H1 (cell line): ENCODE measurements around the gene PSMC1. TPM values are rescaled to one million over a fixed set of nuclear protein-coding genes. Genes with fewer than 3 reads are reported as not detected.

Experiments used
- CTCF ChIA-PET: fragments of 300-600 bp; sonication (Branson Sonifier 250); formaldehyde crosslinking; loops from one replicate; lab custom pipeline; 2021; ENCODE audit not compliant: partially characterized antibody; lab: Charles Lee
- POLR2A ChIA-PET: fragments of 300-600 bp; sonication (Branson Sonifier 250); formaldehyde crosslinking; loops from one replicate; lab custom pipeline; 2021; ENCODE audit warnings: inconsistent platforms; ENCODE audit not compliant: partially characterized antibody; lab: Charles Lee
- DNase-seq, 2 experiments: peaks; one replicate each; pipeline versions ENCODE4 v3.0.0 to v3.0.0-alpha.2; 2010 to 2022; ENCODE audit warnings: low spot score in 2 of 2, low read depth in 1 of 2, mixed read lengths in 1 of 2
- FAIRE-seq: peaks from 2 replicates; lab custom pipeline; 2011; peaks lifted over from hg19 to GRCh38; lab: Jason Lieb, UNC
- H2AFZ ChIP-seq: 2 replicates; pipeline ENCODE4 v1.8.1; 2012; ENCODE audit warnings: low read length, inconsistent platforms
- H2AK5ac ChIP-seq: 2 replicates; pipeline ENCODE4 v1.6.1; 2013; ENCODE audit warnings: low read depth, low read length
- H2BK120ac ChIP-seq: replicated peaks from 2 replicates; pipeline ENCODE3; 2013; ENCODE audit warnings: low read depth, low read length, inconsistent platforms
- H2BK12ac ChIP-seq: 2 replicates; pipeline ENCODE4 v1.6.1; 2013; ENCODE audit warnings: low read depth, low read length
- H2BK15ac ChIP-seq: 2 replicates; pipeline ENCODE4 v1.6.1; 2013; ENCODE audit warnings: low read length
- H2BK20ac ChIP-seq: 2 replicates; pipeline ENCODE4 v1.6.1; 2013; ENCODE audit warnings: low read length
- H2BK5ac ChIP-seq: 2 replicates; pipeline ENCODE4 v1.6.1; 2013; ENCODE audit warnings: low read depth, low read length
- H3K14ac ChIP-seq: 2 replicates; pipeline ENCODE4 v1.6.1; 2013; ENCODE audit warnings: inconsistent platforms; ENCODE audit not compliant: insufficient read length
- H3K18ac ChIP-seq: 2 replicates; pipeline ENCODE4 v1.6.1; 2013; ENCODE audit warnings: low read length; ENCODE audit errors: extremely low read depth
- H3K23ac ChIP-seq: 2 replicates; pipeline ENCODE4 v1.6.1; 2013; ENCODE audit warnings: inconsistent platforms; ENCODE audit not compliant: insufficient read length
- H3K23me2 ChIP-seq: 2 replicates; pipeline ENCODE4 v1.6.1; 2013; ENCODE audit warnings: low read depth, low read length
- H3K27ac ChIP-seq: 2 replicates; pipeline ENCODE4 v1.6.1; 2011; ENCODE audit warnings: low read depth, low read length, inconsistent platforms
- H3K27me3 ChIP-seq, 4 experiments: replicated peaks in 1 of 4; 1 replicate in 1 of 4; 2 replicates in 3 of 4; pipeline versions ENCODE4 v1.6.1 to v1.8.1; 2011 to 2013; ENCODE audit warnings: low read length in 3 of 4, mild to moderate bottlenecking in 3 of 4, inconsistent platforms in 2 of 4, mixed read lengths in 2 of 4, moderate library complexity in 1 of 4; ENCODE audit not compliant: control insufficient read depth in 3 of 4, insufficient read depth in 3 of 4; ENCODE audit errors: extremely low read depth in 1 of 4
- H3K36me3 ChIP-seq, 4 experiments: 2 replicates each; pipeline versions ENCODE4 v1.6.1 to v1.8.1; 2011 to 2013; ENCODE audit warnings: mild to moderate bottlenecking in 4 of 4, low read length in 3 of 4, moderate library complexity in 2 of 4, control low read depth in 1 of 4, inconsistent platforms in 1 of 4; ENCODE audit not compliant: insufficient read depth in 4 of 4, control insufficient read depth in 2 of 4
- H3K4ac ChIP-seq: replicated peaks from 2 replicates; pipeline ENCODE3; 2013; ENCODE audit warnings: low read length, low read depth, mixed read lengths, inconsistent platforms; ENCODE audit not compliant: insufficient read length
- H3K4me1 ChIP-seq, 4 experiments: replicated peaks in 1 of 4; 1 replicate in 1 of 4; 2 replicates in 3 of 4; pipeline versions ENCODE4 v1.6.1 to v1.8.1; 2011 to 2013; ENCODE audit warnings: low read length in 3 of 4, inconsistent platforms in 2 of 4, mixed read lengths in 1 of 4; ENCODE audit not compliant: insufficient read depth in 4 of 4, control insufficient read depth in 3 of 4
- H3K4me2 ChIP-seq, 2 experiments: 2 replicates each; pipeline versions ENCODE4 v1.6.1 to v1.8.1; 2011 to 2013; ENCODE audit warnings: low read depth in 2 of 2, low read length in 2 of 2, control low read depth in 1 of 2, inconsistent platforms in 1 of 2, mild to moderate bottlenecking in 1 of 2; ENCODE audit not compliant: insufficient read depth in 1 of 2
- H3K4me3 ChIP-seq, 4 experiments: fragments of 200-600, 300-600 bp in 1 of 4; sonication (generic), shearing (Covaris generic), sonication (Bioruptor Twin) in 1 of 4; 2 replicates each; pipeline versions ENCODE4 v1.5.1 to v1.8.1; 2011 to 2016; ENCODE audit warnings: low read length in 4 of 4, low read depth in 3 of 4, control low read depth in 2 of 4, inconsistent platforms in 2 of 4, mild to moderate bottlenecking in 2 of 4, mixed read lengths in 1 of 4, moderate library complexity in 1 of 4; ENCODE audit not compliant: insufficient read depth in 2 of 4; ENCODE audit errors: extremely low read depth in 1 of 4
- H3K56ac ChIP-seq: replicated peaks from 2 replicates; pipeline ENCODE3; 2013; ENCODE audit warnings: low read depth, mild to moderate bottlenecking, mixed read lengths, low read length, inconsistent platforms; ENCODE audit not compliant: insufficient read length
- H3K79me1 ChIP-seq: 2 replicates; pipeline ENCODE4 v1.6.1; 2013; ENCODE audit warnings: low read depth, low read length, control low read depth
- H3K79me2 ChIP-seq, 2 experiments: 2 replicates each; pipeline versions ENCODE4 v1.6.1 to v1.8.1; 2012 to 2013; ENCODE audit warnings: low read length in 2 of 2, mild to moderate bottlenecking in 2 of 2, inconsistent platforms in 1 of 2; ENCODE audit not compliant: insufficient read depth in 2 of 2, control insufficient read depth in 1 of 2
- H3K9ac ChIP-seq, 4 experiments: replicated peaks in 1 of 4; 1 replicate in 1 of 4; 2 replicates in 3 of 4; pipeline versions ENCODE4 v1.6.1 to v1.8.1; 2011 to 2013; ENCODE audit warnings: low read depth in 3 of 4, low read length in 3 of 4, control low read depth in 2 of 4, mild to moderate bottlenecking in 2 of 4, moderate library complexity in 2 of 4, inconsistent platforms in 1 of 4; ENCODE audit errors: extremely low read depth in 1 of 4
- H3K9me3 ChIP-seq, 2 experiments: 2 replicates each; pipeline versions ENCODE4 v1.6.1 to v1.8.1; 2012 to 2013; ENCODE audit warnings: mild to moderate bottlenecking in 2 of 2, moderate library complexity in 2 of 2, control low read depth in 1 of 2, inconsistent platforms in 1 of 2, low read depth in 1 of 2, low read length in 1 of 2, mixed read lengths in 1 of 2; ENCODE audit not compliant: insufficient read depth in 2 of 2
- H4K20me1 ChIP-seq, 2 experiments: replicated peaks in 1 of 2; 2 replicates each; pipeline versions ENCODE3 to v1.8.1; 2011 to 2013; ENCODE audit warnings: inconsistent platforms in 2 of 2, low read length in 2 of 2, mild to moderate bottlenecking in 1 of 2; ENCODE audit not compliant: insufficient read depth in 2 of 2, control insufficient read depth in 1 of 2
- H4K5ac ChIP-seq: 2 replicates; pipeline ENCODE4 v1.6.1; 2013; ENCODE audit warnings: low read length, low read depth, mixed read lengths, inconsistent platforms; ENCODE audit not compliant: insufficient read length
- H4K8ac ChIP-seq: 2 replicates; pipeline ENCODE4 v1.8.0; 2013; ENCODE audit warnings: mild to moderate bottlenecking, moderate library complexity, low read length, inconsistent platforms; ENCODE audit not compliant: insufficient read depth; ENCODE audit errors: extremely low read depth
- H4K91ac ChIP-seq: replicated peaks from 2 replicates; pipeline ENCODE3; 2013; ENCODE audit warnings: low read length, mixed read lengths, inconsistent platforms; ENCODE audit not compliant: insufficient read length
- HDAC6 ChIP-seq: IDR thresholded peaks from one replicate; pipeline ENCODE4 v1.7.1; 2012; ENCODE audit warnings: low read depth, mild to moderate bottlenecking, inconsistent platforms, low read length, moderate library complexity
- WGBS, 2 experiments: shearing (Covaris generic) in 1 of 2; methylation state at CpG; one replicate each; pipeline versions ENCODE4 v1.1.6 to v1.1.7; 2013 to 2015; ENCODE audit warnings: low lambda C conversion rate in 2 of 2, mixed read lengths in 2 of 2, inconsistent platforms in 1 of 2, low coverage in 1 of 2, missing lambda C conversion rate in 1 of 2; ENCODE audit not compliant: insufficient replicate concordance in 2 of 2, insufficient coverage in 1 of 2, insufficient read length in 1 of 2; ENCODE audit errors: extremely low coverage in 1 of 2, missing lambda C conversion rate in 1 of 2; 5-methylcytosine and 5-hydroxymethylcytosine counted together
- polyA plus RNA-seq, 7 experiments: library from polyadenylated mRNA; depleted of rRNA in 3 of 7; stranded (reverse) in 5 of 7; unstranded in 2 of 7; fragments of >200 nt in 5 of 7; fragments of 200-250 nt in 2 of 7; gene quantifications; 1 replicate in 5 of 7; 2 replicates in 1 of 7; 4 replicates in 1 of 7; pipeline versions ENCODE4 v1.2.1 to v1.2.3, GENCODE V29; 2011 to 2013; ENCODE audit warnings: missing spikeins in 2 of 7, mixed read lengths in 2 of 7
- total RNA-seq: library from RNA; stranded (reverse); fragmentation: NEBNext Ultra II Directional; extraction: Animal tissue kit (Norgen Biotek cat#: 25700); gene quantifications from 2 replicates; pipeline ENCODE4 v1.2.1, GENCODE V29; 2021

PSMC1 gene
- total and polyA plus RNA-seq, 2 of the 8 experiments (the other 6 are each of a cell fraction or from before 2014, with no cell fraction given), result 46.2 to 99.6 TPM

DNA sequence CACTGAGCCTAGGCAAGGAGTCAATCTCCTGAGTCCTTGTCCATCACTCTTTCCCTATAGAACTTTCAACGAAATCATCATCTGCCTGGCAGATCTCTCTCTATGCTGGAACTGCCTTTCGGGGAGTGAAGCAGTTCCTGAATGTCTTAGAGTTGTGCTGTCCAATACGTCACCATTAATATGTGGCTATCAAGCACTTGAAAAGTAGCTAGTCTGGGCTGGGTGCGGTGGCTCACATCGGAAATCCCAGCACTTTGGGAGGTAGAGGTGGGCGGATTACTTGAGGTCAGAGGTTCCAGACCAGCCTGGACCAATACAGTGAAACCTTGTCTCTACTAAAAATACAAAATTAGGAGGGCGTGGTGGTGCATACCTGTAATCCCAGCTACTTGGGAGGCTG, 40.3 kb downstream of the PSMC1 start:
- no peak overlapping the region for H3K18ac ChIP-seq
- H3K4me1 ChIP-seq, result no peaks in the 10 kb centered on the region
- TF ChIP-seq HDAC6, result no peak
- H3K36me3 ChIP-seq, result peaks cover 0 to 23% (median 1%) of the 10 kb centered on the region in 4 experiments; a peak in 4 of 8 replicates
- no peaks in the 10 kb centered on the region for H4K20me1 ChIP-seq
- no peak overlapping the region for H4K91ac ChIP-seq
- H4K5ac ChIP-seq, result no peak overlapping the region
- no peak overlapping the region for H3K56ac ChIP-seq
- H2BK12ac ChIP-seq, result no peak overlapping the region
- WGBS, 2 experiments, result 89% methylated on average over 7 of the region's 7 CpGs; no CpG with 5 or more reads in 1 of the 2 experiments
- ChIA-PET CTCF (interaction anchor here (1.1 kb wide), 1 partner anchor 13 kb away, joined by 3 read pairs; no protein-coding TSS in a partner anchor), POLR2A (no interaction called here)
- H2AK5ac ChIP-seq, result no peak overlapping the region
- H3K27me3 ChIP-seq, result no peaks in the 10 kb centered on the region
- no peak overlapping the region for H2BK15ac ChIP-seq
- no peak for DNase-seq
- H2BK20ac ChIP-seq, result no peak overlapping the region
- no peak overlapping the region for H2BK5ac ChIP-seq
- H3K4me2 ChIP-seq, result no peak overlapping the region
- H3K4ac ChIP-seq, result no peak overlapping the region
- no peak overlapping the region for H2BK120ac ChIP-seq
- no peak for FAIRE-seq
- no peak overlapping the region for H3K14ac ChIP-seq
- no peak overlapping the region for H3K27ac ChIP-seq
- no peak overlapping the region for H3K4me3 ChIP-seq
- H3K23ac ChIP-seq, result no peak overlapping the region
- no peaks in the 10 kb centered on the region for H3K79me1 ChIP-seq
- H4K8ac ChIP-seq, result no peak overlapping the region
- H3K9me3 ChIP-seq, result peaks cover 0 to 5% of the 10 kb centered on the region in 2 experiments; a peak in 2 of 4 replicates
- H3K9ac ChIP-seq, result no peak overlapping the region
- no peaks in the 10 kb centered on the region for H3K79me2 ChIP-seq
- H3K23me2 ChIP-seq, result no peaks in the 10 kb centered on the region
- H2AFZ ChIP-seq, result no peak overlapping the region
